Natural killer cell (primary cell): ENCODE data around the gene FBXO42. TPM values are rescaled to one million over a fixed set of nuclear protein-coding genes. Genes with fewer than 3 reads are reported as not detected.
A peak's percentile ranks its signal among the peaks of the same experiment; 100 is the strongest.

Experiments used
- ATAC-seq, 3 donors: fragments of 150-1000 bp in 2 of 3; fragments of 200-7000 bp in 1 of 3; cut with Tn5 transposase; 1 replicate in 1 of 3; 2 replicates in 2 of 3; pipeline ENCODE4 v1.10.0; 2021; ENCODE audit warnings: mild to moderate bottlenecking in 2 of 3, moderate library complexity in 2 of 3
- DNase-seq, 2 donors: peaks; one replicate each; pipeline versions ENCODE4 v3.0.0 to v3.0.0-alpha.2; 2013 to 2021; ENCODE audit warnings: mixed read lengths in 1 of 2
- H3K27ac ChIP-seq: one replicate; pipeline ENCODE4 v1.5.1; 2013; ENCODE audit warnings: mild to moderate bottlenecking, low read length
- H3K27me3 ChIP-seq: one replicate; pipeline ENCODE4 v1.6.1; 2013; ENCODE audit warnings: low read length; ENCODE audit not compliant: control insufficient read depth, insufficient read depth
- H3K36me3 ChIP-seq: one replicate; pipeline ENCODE4 v1.6.1; 2013; ENCODE audit warnings: low read length; ENCODE audit not compliant: control insufficient read depth, insufficient read depth
- H3K4me1 ChIP-seq: one replicate; pipeline ENCODE4 v1.6.1; 2013; ENCODE audit warnings: low read length; ENCODE audit not compliant: control insufficient read depth, insufficient read depth
- H3K4me3 ChIP-seq: one replicate; pipeline ENCODE4 v1.5.1; 2013; ENCODE audit warnings: low read length
- H3K9me3 ChIP-seq: one replicate; pipeline ENCODE4 v1.6.1; 2013; ENCODE audit warnings: low read length; ENCODE audit not compliant: control insufficient read depth, insufficient read depth
- H3K27ac Mint-ChIP-seq, 2 donors: one replicate each; pipeline ENCODE4 v1.8.0; 2022; ENCODE audit warnings: mild to moderate bottlenecking in 2 of 2, mixed read lengths in 2 of 2, moderate library complexity in 1 of 2
- H3K27me3 Mint-ChIP-seq, 2 donors: one replicate each; pipeline ENCODE4 v1.8.0; 2022; ENCODE audit warnings: low read depth in 2 of 2, mixed read lengths in 2 of 2
- H3K36me3 Mint-ChIP-seq: one replicate; pipeline ENCODE4 v1.8.0; 2022; ENCODE audit warnings: mixed read lengths
- H3K4me1 Mint-ChIP-seq, 2 donors: one replicate each; pipeline ENCODE4 v1.8.0; 2022; ENCODE audit warnings: mixed read lengths in 2 of 2
- H3K4me3 Mint-ChIP-seq: one replicate; pipeline ENCODE4 v1.8.0; 2022; ENCODE audit warnings: mild to moderate bottlenecking, moderate library complexity, mixed read lengths
- H3K9me3 Mint-ChIP-seq, 2 donors: one replicate each; pipeline ENCODE4 v1.8.0; 2022; ENCODE audit warnings: mixed read lengths in 2 of 2
- WGBS: methylation state at CpG from one replicate; pipeline ENCODE4 v1.1.7; 2013; ENCODE audit warnings: missing lambda C conversion rate; ENCODE audit not compliant: insufficient coverage; 5-methylcytosine and 5-hydroxymethylcytosine counted together
- intact Hi-C: fragments of 100-400 bp; cut with micrococcal nuclease; formaldehyde crosslinking; loops from one replicate; pipeline ENCODE4 v1.14.2; 2022
- total RNA-seq, 4 donors: library from RNA; stranded (reverse); fragments of 120-200 nt in 1 of 4; gene quantifications; one replicate each; pipeline versions ENCODE4 v1.2.3 to v1.2.4, GENCODE V29; 2013 to 2022
- TF ChIP-seq, protein P1 (sequence below): fragments of 200-600 bp; IDR thresholded peaks from one replicate; pipeline ENCODE4 v1.8.0; 2022; ENCODE audit warnings: antibody characterized with exemption

FBXO42 gene
- total RNA-seq, 3 donors from 2014 or later (not counting 1 experiment from before 2014, with no cell fraction given): 19.5 to 24.5 (median 24.1) TPM

DNA sequence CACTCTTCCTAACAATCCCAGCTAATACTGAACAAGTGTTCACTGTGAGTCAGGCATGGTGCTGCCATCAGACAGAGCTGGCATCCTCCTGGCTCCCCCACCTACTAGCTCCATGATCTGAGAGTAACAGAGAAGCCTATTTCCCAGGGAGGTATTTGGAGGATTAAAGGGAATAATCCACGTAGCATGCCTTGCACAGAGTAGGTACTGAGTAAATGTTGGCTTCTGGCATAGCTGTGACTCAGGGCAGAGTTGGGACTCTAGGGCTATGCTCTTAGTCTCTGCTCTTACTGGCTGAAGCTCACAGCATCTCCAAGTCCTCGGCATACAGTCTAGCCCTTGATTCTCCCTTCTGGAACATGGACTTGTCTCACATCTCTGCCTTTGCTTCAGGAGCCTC is 148.1 kb downstream of the FBXO42 start:
- intact Hi-C loops: no loop called here
- no peak for ATAC-seq
- H3K27ac Mint-ChIP-seq: peak overlapping the region in 1 of 2 donors; percentile 37

DNA sequence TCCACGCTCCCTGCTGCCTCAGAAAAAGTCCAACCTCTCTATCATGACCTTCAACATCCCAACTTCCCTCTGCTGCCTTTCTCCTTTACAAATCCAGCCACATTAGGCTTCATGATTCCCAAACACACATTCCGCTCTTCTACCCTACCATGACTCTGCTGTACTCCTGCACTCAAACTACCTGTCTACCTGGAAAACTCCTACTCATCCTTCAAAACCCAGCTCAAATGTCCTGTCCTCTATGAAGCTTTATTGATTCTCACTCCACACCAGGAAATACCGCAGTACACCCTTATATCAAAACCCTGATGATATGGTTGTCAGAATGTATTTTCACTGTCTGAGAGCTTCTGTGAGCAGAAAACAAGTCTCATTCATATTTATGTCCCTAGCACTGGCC is 148.7 kb downstream of the FBXO42 start:
- Mint-ChIP-seq H3K27me3 (no peaks in the 10 kb centered on the region), H3K9me3 (no peaks in the 10 kb centered on the region), H3K4me3 (no peak overlapping the region), H3K36me3 (no peaks in the 10 kb centered on the region), H3K27ac (peak overlapping the region in 1 of 2 donors; percentile 19), H3K4me1 (peaks cover 0 to 48% of the 10 kb centered on the region in 2 donors)
- H3K4me1 ChIP-seq: peaks cover 16% of the 10 kb centered on the region
- no peak overlapping the region for H3K27ac ChIP-seq
- WGBS: 46% methylated on average over 3 of the region's 3 CpGs
- intact Hi-C loops: no loop called here
- H3K9me3 ChIP-seq: no peaks in the 10 kb centered on the region
- H3K36me3 ChIP-seq: peaks cover 14% of the 10 kb centered on the region
- ATAC-seq (no peak), DNase-seq (no peak)
- no peaks in the 10 kb centered on the region for H3K27me3 ChIP-seq
- H3K4me3 ChIP-seq: no peak overlapping the region
- TF ChIP-seq, protein P1, sequence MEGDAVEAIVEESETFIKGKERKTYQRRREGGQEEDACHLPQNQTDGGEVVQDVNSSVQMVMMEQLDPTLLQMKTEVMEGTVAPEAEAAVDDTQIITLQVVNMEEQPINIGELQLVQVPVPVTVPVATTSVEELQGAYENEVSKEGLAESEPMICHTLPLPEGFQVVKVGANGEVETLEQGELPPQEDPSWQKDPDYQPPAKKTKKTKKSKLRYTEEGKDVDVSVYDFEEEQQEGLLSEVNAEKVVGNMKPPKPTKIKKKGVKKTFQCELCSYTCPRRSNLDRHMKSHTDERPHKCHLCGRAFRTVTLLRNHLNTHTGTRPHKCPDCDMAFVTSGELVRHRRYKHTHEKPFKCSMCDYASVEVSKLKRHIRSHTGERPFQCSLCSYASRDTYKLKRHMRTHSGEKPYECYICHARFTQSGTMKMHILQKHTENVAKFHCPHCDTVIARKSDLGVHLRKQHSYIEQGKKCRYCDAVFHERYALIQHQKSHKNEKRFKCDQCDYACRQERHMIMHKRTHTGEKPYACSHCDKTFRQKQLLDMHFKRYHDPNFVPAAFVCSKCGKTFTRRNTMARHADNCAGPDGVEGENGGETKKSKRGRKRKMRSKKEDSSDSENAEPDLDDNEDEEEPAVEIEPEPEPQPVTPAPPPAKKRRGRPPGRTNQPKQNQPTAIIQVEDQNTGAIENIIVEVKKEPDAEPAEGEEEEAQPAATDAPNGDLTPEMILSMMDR: no peak

More for the DNA sequence above, 148.1 kb downstream of the FBXO42 start:
- WGBS: 97% methylated on average over 2 of the region's 2 CpGs
- DNase-seq: no peak
- Mint-ChIP-seq H3K4me1 (peaks cover 0 to 42% of the 10 kb centered on the region in 2 donors), H3K4me3 (no peak overlapping the region), H3K27me3 (no peaks in the 10 kb centered on the region), H3K9me3 (no peaks in the 10 kb centered on the region), H3K36me3 (no peaks in the 10 kb centered on the region)
- Histone ChIP-seq H3K27ac (no peak overlapping the region), H3K9me3 (no peaks in the 10 kb centered on the region), H3K4me1 (peaks cover 16% of the 10 kb centered on the region), H3K27me3 (no peaks in the 10 kb centered on the region), H3K36me3 (peaks cover 14% of the 10 kb centered on the region), H3K4me3 (no peak overlapping the region)
- TF ChIP-seq, protein P1: no peak

DNA sequence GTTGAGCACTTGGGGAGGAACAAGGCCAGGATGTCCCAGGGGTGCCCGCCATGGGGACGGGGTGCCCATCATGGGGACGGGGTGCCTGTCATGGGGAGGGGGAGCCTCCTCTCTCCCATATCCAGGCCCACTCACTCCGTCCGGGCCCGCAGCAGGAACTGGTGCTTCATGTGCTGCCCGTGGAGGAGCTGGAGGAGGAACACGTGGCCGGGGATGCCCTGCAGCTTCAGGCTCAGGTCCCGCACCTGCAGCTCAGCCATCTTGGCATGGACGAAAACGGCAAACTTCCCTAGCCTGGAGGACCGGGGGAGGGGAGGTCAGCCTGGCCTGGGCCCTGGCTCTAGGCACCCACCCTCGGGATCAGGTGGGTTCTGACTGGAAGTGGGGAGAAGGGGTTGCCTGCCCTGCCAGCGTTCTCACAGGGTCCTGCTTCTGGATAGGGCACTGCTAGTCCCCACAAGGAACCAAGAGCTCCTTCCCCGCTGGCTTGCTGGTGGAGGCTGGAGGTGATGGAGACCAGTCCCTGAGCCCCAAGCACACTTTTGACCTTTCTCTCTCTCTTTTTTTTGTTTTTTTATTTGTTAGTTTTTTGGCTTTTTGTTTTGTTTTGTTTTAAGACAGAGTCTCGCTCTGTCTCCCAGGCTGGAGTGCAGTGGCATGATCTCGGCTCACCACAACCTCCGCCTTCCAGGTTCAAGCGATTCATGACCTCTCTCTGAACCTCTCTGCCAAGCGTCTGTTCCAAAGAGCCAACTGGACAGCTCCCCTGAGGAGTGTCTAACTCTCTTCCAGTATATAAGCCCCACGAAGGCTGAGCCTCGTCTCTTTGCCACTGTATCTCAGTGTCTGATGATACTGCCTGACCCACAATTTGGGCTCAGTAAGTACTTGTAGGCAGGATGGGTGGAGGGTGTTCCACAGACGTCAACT is 149.7 kb downstream of the FBXO42 start:
- Mint-ChIP-seq H3K36me3 (no peaks in the 10 kb centered on the region), H3K9me3 (no peaks in the 10 kb centered on the region), H3K4me1 (peaks cover 0 to 48% of the 10 kb centered on the region in 2 donors), H3K27me3 (no peaks in the 10 kb centered on the region), H3K4me3 (no peak overlapping the region), H3K27ac (peak overlapping the region in 1 of 2 donors; percentile 19)
- ATAC-seq (no peak), DNase-seq (no peak)
- intact Hi-C loops: no loop called here
- Histone ChIP-seq H3K9me3 (no peaks in the 10 kb centered on the region), H3K36me3 (peaks cover 14% of the 10 kb centered on the region), H3K27me3 (no peaks in the 10 kb centered on the region), H3K4me3 (no peak overlapping the region), H3K4me1 (peaks cover 15% of the 10 kb centered on the region), H3K27ac (no peak overlapping the region)
- TF ChIP-seq, protein P1: no peak
- WGBS: 95% methylated on average over 24 of the region's 24 CpGs
